Esophagus squamous epithelium (tissue), 5 donors: ENCODE results near the gene DAB2. TPM values are rescaled to one million over a fixed set of nuclear protein-coding genes. Genes with fewer than 3 reads are reported as not detected.
A peak's percentile ranks its signal among the peaks of the same experiment; 100 is the strongest.

Experiments used
- DNase-seq: peaks from one replicate; lab custom pipeline; 2025; lab: John Stamatoyannopoulos, UW
- H3K27ac ChIP-seq, 4 donors: fragments of 200-600 bp; sonication (generic); one replicate each; pipeline ENCODE4 v1.5.1; 2016 to 2019; ENCODE audit warnings: mild to moderate bottlenecking in 1 of 4
- H3K27me3 ChIP-seq, 4 donors: fragments of 200-600 bp; sonication (generic); 1 replicate in 3 of 4; 2 replicates in 1 of 4; pipeline versions ENCODE4 v1.5.1 to v1.6.0; 2017 to 2021; ENCODE audit warnings: antibody characterized with exemption in 1 of 4
- H3K36me3 ChIP-seq, 3 donors: fragments of 200-600 bp; sonication (generic); one replicate each; pipeline ENCODE4 v1.5.1; 2016 to 2019
- H3K4me1 ChIP-seq, 3 donors: fragments of 200-600 bp; sonication (generic); one replicate each; pipeline ENCODE4 v1.5.1; 2017 to 2019
- H3K4me3 ChIP-seq, 4 donors: fragments of 200-600 bp; sonication (generic); 1 replicate in 3 of 4; 2 replicates in 1 of 4; pipeline ENCODE4 v1.5.1; 2016 to 2019; ENCODE audit warnings: mild to moderate bottlenecking in 2 of 4, moderate library complexity in 1 of 4
- H3K9me3 ChIP-seq, 3 donors: fragments of 200-600 bp; sonication (generic); one replicate each; pipeline ENCODE4 v1.5.1; 2016 to 2019
- POLR2A ChIP-seq, 4 donors: fragments of 450-650 bp; IDR thresholded peaks; one replicate each; pipeline ENCODE4 v1.6.1; 2017; ENCODE audit warnings: antibody characterized with exemption in 4 of 4, mild to moderate bottlenecking in 4 of 4, moderate library complexity in 3 of 4
- WGBS, 2 donors: methylation state at CpG; one replicate each; pipeline ENCODE4 v1.1.5; 2018; 5-methylcytosine and 5-hydroxymethylcytosine counted together
- intact Hi-C: fragments of 100-400 bp; cut with DNase I; formaldehyde crosslinking; loops from one replicate; pipeline ENCODE4 v1.15.0; 2022
- total RNA-seq, 4 donors: library from RNA; depleted of rRNA; stranded (reverse); fragments of >200 nt; gene quantifications; one replicate each; pipeline ENCODE4 v1.1.0, GENCODE V29; 2016
- TF ChIP-seq, protein P1 (sequence below), 6 experiments: fragments of 450-650 bp in 4 of 6; fragments of 200-600 bp in 2 of 6; sonication (generic) in 2 of 6; IDR thresholded peaks; one replicate each; pipeline ENCODE4 v1.5.1; 2016 to 2019; ENCODE audit warnings: antibody characterized with exemption in 6 of 6, mild to moderate bottlenecking in 4 of 6, moderate library complexity in 4 of 6
- donor health status: DM: yes; HTN: yes; CAD: no.

Gene DAB2
- total RNA-seq, 4 donors from 2014 or later = 0.95 to 35.1 (median 11.8) TPM

DNA sequence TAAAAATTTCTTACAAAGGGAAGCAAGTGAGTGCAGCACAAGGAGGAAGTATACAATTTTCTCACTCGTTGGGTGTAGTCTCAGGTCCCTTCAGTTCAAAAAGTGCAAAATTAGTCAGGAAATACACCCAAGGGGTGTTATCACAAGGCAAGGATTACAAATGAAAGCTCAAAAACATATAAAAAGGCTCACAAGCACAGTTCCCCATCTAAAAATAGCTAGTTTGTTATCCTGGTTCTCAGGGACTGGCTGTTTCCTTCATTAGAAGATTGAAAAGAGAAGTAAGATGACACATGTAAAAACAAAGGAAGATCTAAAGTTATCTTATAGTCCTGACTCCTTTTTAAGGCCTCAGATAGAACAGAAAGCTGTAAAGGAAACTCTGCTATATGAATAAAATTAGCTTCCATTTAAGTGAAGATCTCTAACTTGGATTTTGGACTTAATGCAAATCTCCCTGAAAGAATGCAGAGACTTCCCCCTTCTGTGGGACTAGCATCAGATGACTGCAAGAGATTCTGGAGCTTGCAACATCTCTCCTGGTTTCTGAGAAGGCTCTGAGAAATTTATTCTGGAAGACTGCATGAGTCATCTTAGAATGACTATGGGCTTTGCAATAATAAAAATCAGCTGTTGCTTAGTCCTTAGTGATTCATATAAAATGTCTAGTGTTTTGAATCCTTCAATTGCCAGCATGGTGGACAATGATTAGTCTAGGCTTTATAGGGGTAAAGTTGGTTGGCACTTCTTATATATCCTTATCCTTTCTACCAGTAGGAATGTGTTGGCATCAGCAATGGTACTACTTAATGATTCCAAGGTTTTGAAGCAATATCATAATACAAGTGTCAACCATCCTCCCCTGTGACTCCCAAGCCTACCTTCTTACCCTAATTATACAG lies 25.4 kb downstream of the DAB2 start:
- no peak for DNase-seq

DNA sequence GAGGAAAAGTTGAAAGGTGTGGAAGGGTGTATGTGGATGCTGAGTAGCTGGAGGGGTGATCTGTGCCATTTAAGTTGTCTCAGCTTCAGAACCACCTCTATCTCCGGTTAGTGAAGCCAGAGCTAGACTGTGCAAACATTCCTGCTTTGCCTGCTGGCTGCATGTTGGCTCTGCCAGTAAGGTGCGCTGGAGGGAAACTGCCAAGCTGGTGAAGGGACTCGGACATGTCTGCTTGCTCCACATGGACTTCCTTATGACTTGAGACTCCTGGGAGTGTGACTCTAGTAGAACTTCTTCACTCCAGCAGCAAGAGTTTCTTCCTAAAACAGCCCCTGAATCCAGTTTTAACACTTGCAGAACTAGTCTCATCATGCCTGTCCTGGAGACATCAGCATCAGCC lies 27.9 kb downstream of the DAB2 start:
- 74 to 89% methylated on average over 3 of the region's 3 CpGs for WGBS, 2 donors
- no peak for DNase-seq
- intact Hi-C loops = no loop called here
- Histone ChIP-seq H3K4me3 (no peak overlapping the region), H3K4me1 (peaks cover 0 to 36% (median 22%) of the 10 kb centered on the region in 3 donors), H3K36me3 (no peaks in the 10 kb centered on the region), H3K27ac (peak overlapping the region in 1 of 4 donors; percentile 86), H3K27me3 (no peaks in the 10 kb centered on the region), H3K9me3 (no peaks in the 10 kb centered on the region)
- TF ChIP-seq, protein P1, sequence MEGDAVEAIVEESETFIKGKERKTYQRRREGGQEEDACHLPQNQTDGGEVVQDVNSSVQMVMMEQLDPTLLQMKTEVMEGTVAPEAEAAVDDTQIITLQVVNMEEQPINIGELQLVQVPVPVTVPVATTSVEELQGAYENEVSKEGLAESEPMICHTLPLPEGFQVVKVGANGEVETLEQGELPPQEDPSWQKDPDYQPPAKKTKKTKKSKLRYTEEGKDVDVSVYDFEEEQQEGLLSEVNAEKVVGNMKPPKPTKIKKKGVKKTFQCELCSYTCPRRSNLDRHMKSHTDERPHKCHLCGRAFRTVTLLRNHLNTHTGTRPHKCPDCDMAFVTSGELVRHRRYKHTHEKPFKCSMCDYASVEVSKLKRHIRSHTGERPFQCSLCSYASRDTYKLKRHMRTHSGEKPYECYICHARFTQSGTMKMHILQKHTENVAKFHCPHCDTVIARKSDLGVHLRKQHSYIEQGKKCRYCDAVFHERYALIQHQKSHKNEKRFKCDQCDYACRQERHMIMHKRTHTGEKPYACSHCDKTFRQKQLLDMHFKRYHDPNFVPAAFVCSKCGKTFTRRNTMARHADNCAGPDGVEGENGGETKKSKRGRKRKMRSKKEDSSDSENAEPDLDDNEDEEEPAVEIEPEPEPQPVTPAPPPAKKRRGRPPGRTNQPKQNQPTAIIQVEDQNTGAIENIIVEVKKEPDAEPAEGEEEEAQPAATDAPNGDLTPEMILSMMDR (IDR thresholded peaks at IDR 0.05) = no peak
- no peak for TF ChIP-seq POLR2A (IDR thresholded peaks at IDR 0.05)

More for the DNA sequence above, 25.4 kb downstream of the DAB2 start:
- H3K9me3 ChIP-seq = no peaks in the 10 kb centered on the region
- H3K27ac ChIP-seq = peak overlapping the region; percentile 52 to 86 (median 68)
- 42 to 77% methylated on average over 1 of the region's 1 CpG for WGBS, 2 donors
- TF ChIP-seq, protein P1 (IDR thresholded peaks at IDR 0.05) = no peak
- TF ChIP-seq POLR2A (IDR thresholded peaks at IDR 0.05) = no peak
- peak overlapping the region in 1 of 4 donors; percentile 19 for H3K4me3 ChIP-seq
- H3K27me3 ChIP-seq = no peaks in the 10 kb centered on the region
- intact Hi-C loops = no loop called here
- peaks cover 0 to 36% (median 22%) of the 10 kb centered on the region in 3 donors for H3K4me1 ChIP-seq
- H3K36me3 ChIP-seq = no peaks in the 10 kb centered on the region

DNA sequence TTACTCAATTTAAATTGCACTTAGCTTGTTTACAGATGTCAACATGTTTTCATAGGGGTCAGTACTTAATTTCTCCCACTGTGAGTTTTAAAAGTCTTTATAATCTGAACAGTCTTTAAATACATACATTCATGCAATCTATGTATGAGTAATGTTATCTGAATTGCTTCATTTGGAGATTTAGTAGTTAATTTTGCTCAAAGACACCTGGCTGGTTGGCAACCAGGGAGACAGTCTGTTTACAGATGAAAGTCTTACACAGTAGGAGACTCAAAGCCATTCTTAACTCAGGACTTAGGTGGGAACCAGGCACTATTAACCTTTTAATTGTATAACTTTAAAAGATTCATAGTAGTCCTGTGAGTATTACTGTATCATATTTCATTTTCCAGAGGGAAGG lies 29.3 kb downstream of the DAB2 start:
- intact Hi-C loops = no loop called here
- Histone ChIP-seq H3K27ac (peak overlapping the region in 3 of 4 donors; percentile 7 to 29 (median 13)), H3K27me3 (no peaks in the 10 kb centered on the region), H3K9me3 (no peaks in the 10 kb centered on the region), H3K4me3 (no peak overlapping the region), H3K36me3 (no peaks in the 10 kb centered on the region), H3K4me1 (peaks cover 0 to 31% (median 22%) of the 10 kb centered on the region in 3 donors)
- DNase-seq = no peak
- TF ChIP-seq, protein P1 (IDR thresholded peaks at IDR 0.05) = no peak
- no peak for TF ChIP-seq POLR2A (IDR thresholded peaks at IDR 0.05)

DNA sequence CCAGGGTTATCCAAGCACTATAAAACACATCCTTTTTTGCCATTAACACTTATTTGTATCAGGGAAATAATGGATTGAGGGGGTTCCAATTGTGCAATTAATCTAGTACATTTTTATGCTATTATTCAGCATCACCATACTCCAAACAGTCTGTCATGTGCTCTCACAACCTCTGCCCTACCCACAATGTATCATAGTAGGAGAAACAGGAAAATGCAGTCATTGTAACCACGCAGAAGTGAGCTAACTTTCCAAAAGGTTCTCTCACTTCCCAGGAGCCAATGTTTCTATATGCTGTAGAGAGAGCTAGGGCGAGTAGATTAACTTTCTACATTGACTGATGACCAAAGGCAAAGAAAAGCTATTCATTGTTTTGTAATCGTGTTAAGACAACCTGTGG lies 29.8 kb downstream of the DAB2 start:
- Histone ChIP-seq H3K36me3 (peaks cover 0 to 5% (median 0%) of the 10 kb centered on the region in 3 donors), H3K9me3 (no peaks in the 10 kb centered on the region), H3K4me1 (peaks cover 0 to 27% (median 21%) of the 10 kb centered on the region in 3 donors), H3K27me3 (no peaks in the 10 kb centered on the region), H3K4me3 (no peak overlapping the region), H3K27ac (peak overlapping the region in 3 of 4 donors; percentile 7 to 29 (median 13))
- DNase-seq = no peak
- WGBS, 2 donors = 13 to 33% methylated on average over 3 of the region's 3 CpGs
- intact Hi-C loops = no loop called here
- TF ChIP-seq, protein P1 (IDR thresholded peaks at IDR 0.05) = no peak
- TF ChIP-seq POLR2A (IDR thresholded peaks at IDR 0.05) = no peak

DNA sequence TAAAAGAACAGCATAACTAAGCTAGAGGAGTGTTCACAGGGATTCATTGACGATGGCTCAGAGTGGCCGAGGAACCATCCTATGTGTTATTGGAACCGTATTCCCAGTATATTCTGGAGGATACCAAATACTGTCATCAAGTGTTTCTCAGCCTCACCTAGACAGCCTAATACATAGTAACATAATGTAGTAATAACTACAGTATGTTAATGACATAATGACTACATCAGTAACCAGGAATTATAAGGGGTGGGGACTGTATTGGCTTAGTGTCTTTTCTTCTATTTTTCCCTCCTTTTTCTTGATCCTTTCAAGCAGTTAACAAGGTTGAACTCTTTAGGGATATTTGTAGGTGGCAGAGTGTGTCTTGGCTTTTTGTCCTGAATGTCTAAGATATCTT lies 33.8 kb downstream of the DAB2 start:
- Histone ChIP-seq H3K27me3 (no peaks in the 10 kb centered on the region), H3K4me3 (no peak overlapping the region), H3K9me3 (no peaks in the 10 kb centered on the region), H3K27ac (no peak overlapping the region), H3K4me1 (peaks cover 0 to 7% (median 0%) of the 10 kb centered on the region in 3 donors), H3K36me3 (peaks cover 0 to 13% (median 0%) of the 10 kb centered on the region in 3 donors)
- WGBS, 2 donors = 93 to 96% methylated on average over 3 of the region's 3 CpGs
- TF ChIP-seq POLR2A (IDR thresholded peaks at IDR 0.05) = no peak
- TF ChIP-seq, protein P1 (IDR thresholded peaks at IDR 0.05) = no peak
- intact Hi-C loops = no loop called here
- DNase-seq = no peak
